GM18870 (cell line): ENCODE results near the gene DTD1.
A peak's percentile ranks its signal among the peaks of the same experiment; 100 is the strongest.

ENCODE experiments used
- ATAC-seq: cut with Tn5 transposase; IDR thresholded peaks from one replicate; pipeline ENCODE4 v1.9.1; 2021; ENCODE audit warnings: moderate library complexity; ENCODE audit not compliant: unreplicated experiment

Gene DTD1

DNA sequence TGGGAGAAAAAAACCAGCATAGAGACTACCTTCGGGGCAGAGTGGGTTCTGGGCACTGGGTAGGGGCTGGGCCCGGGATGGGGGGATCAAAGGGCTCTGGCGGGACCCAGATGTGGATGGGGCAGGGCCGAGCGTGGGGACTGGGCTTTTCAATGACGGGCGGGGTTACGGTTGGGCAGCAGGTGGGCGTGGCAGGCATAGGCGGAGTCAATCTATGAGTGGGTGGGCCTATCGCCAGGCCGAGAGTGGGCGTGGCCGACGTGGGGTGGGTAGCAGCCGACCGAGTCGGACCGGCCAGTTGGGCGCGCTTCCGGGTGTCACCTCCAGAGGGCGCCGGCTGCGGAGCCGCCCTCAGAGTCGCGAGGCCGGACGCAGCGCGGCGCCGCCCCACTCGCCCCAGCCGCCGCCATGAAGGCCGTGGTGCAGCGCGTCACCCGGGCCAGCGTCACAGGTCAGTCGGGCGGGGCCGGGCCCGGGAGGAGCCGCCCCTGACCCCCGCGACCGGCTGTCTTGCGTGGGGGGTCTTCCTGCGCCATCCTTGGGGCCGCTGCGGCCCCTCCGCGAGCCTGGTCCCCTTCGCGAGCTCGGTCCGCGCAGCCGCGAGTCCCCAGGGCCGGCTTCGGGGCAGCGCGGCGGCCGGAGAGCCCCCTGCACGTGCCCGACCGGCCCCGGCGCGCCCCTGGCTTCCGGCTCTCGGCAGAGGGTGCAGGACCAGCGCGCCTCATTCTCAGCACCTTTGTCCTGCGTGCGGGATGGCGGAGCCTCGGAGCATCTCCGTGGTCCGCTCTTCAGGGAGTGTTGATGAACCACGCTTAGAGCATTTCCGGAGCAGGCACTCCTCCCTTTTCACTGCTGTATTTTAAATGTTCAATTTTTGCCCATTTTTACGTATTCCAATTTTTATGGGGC lies at the start of gene DTD1:
Gene DTD1, plus strand, starts transcription at position 390 of the 909 bp plus-strand sequence. Its CDS starts 19 bp downstream, at position 409.
- peak; percentile 86 for ATAC-seq

DNA sequence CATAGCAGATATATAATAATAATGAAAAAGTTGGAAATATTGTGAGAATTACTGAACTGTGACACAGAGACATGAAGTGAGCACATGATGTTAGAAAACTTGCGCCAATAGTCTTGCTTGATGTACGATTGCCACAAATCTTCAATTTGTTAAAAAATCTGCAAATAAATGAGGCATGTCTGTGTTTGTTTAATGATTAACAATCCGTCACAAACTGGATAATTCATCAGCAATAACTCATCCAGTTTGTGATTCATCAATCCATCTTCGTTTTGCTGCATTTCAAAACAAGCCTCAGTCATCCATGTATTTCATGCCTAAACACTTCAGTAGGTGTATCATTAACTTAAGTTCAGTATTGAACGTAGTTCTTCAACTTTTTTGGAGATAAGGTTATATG lies 46.1 kb upstream of the DTD1 start:
- no peak for ATAC-seq

- no peak for ATAC-seq
These were observed 44.6 kb upstream of the DTD1 start for GRCh38 chr20:18543216-18543615.

DNA sequence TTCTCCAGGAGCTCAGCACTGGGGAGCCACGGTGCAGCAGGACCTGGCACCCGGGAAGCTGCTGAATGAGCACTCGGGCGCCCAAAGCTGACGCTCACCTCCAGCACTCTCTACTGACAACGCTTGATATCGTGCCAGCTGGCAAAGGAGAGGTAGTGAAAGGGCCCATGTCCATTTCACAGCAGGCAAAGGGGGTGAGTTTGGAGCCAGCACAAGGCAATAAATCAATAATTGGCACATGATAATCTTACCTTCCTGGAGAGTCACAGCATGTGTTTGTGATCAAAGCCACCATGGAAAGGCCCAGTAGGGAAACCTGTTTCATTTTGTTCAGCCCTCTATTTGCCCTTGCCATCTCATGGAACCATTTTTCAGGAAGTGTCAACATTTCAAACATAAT lies 43.9 kb upstream of the DTD1 start:
- ATAC-seq = no peak

DNA sequence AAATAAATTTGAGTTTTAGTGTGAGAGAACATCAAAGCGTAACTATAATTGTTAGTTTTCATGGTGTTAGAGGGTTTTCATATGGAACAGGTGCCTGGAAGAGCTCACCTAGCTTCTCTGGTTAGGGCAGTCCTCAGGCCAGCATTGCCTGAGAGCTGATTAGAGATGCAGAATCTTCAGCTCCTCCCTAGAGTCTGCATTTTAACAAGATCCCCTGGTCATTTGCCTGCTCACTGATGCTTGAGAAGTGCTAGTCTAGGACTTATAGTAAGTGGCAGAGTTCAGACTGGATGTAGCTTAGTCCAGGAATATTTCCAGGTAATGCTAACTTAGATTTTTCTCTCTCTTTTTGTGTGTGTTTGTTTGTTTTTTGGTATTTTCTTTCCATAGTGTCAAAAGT lies 42.3 kb upstream of the DTD1 start:
- no peak for ATAC-seq

DNA sequence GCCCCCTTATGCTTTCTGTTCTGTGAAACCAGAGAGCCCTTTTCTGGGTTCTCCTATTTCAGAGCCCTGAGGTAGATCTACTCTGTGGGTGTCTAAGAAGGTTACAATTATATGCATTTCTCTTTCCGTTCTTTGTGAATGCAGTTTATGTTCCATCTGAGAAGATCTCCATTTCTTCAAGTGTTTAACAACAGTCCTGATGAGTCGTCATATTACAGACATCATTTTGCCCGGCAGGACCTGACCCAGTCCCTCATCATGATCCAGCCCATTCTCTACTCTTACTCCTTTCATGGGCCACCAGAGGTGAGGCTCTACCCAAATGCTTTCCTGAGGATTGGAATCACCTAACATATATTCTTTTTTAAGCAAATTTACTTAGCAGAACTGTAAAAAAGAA lies 39.4 kb upstream of the DTD1 start:
- ATAC-seq = no peak

GRCh38 chr20:18553746-18554145 lies 34.1 kb upstream of the DTD1 start:
- no peak for ATAC-seq

GRCh38 chr20:18566892-18567738 lies 20.7 kb upstream of the DTD1 start, which contains the start of gene SMIM26:
TSS of gene SMIM26 (plus strand) at chr20:18567432. CDS start at chr20:18567479, 47 bp downstream.
- peak; percentile 93 for ATAC-seq

GRCh38 chr20:18567739-18568091 lies 20.1 kb upstream of the DTD1 start:
- ATAC-seq = peak; percentile 13

GRCh38 chr20:18571009-18571408 lies 16.8 kb upstream of the DTD1 start:
- ATAC-seq = no peak

GRCh38 chr20:18571578-18571977 lies 16.3 kb upstream of the DTD1 start:
- no peak for ATAC-seq

- no peak for ATAC-seq
These were observed 9.9 kb upstream of the DTD1 start for GRCh38 chr20:18577942-18578341.

GRCh38 chr20:18578581-18578980 lies 9.3 kb upstream of the DTD1 start:
- ATAC-seq = no peak

GRCh38 chr20:18580012-18580411 lies 7.8 kb upstream of the DTD1 start:
- no peak for ATAC-seq

DNA sequence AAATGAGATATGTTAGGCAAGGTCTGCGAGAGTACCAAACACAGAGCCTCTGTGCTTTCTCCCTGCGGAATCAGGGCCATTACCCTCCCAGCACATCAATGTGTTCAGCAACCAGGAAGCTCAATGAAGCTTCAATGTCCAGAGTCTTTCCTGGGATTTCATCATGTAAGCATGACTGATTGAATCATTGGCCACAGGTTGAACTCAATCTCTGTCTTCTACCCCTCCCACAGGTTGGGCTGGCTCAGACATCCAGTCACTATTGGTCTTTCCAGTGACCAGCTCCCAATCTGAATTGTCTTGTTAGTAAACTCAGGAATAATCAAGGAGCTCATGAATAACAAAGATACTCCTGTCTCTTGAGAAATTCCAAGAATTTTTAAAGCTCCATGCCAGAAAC lies 2.7 kb upstream of the DTD1 start:
- no peak for ATAC-seq

- ATAC-seq = no peak
These were observed 700 bp downstream of the DTD1 start for GRCh38 chr20:18588574-18588933.

GRCh38 chr20:18589941-18590674 lies 2.3 kb downstream of the DTD1 start:
- ATAC-seq = no peak

DNA sequence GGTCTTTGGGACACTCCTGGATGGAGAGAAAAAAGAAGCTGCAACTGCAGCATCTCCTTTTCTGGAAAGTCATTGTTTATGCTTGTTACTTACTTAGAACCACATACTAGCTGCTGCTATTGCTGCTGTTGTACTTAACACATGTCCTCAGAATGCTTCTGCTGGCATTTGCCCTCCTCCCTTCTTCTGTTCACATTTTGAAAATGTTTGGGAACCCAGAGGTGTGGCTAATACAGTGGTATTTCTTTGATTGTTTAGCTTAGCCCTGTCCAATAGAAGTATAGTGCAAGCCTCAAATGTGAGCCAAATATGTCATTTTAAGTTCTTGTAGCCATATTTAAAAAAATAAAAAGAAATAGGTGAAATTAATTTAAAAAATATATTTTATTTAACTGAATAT lies 8.4 kb downstream of the DTD1 start:
- no peak for ATAC-seq

GRCh38 chr20:18609741-18610140 lies 21.9 kb downstream of the DTD1 start:
- ATAC-seq = no peak

- no peak for ATAC-seq
These were observed 23.6 kb downstream of the DTD1 start for GRCh38 chr20:18611492-18611891.

- ATAC-seq = no peak
These were observed 25.7 kb downstream of the DTD1 start for GRCh38 chr20:18613553-18613952.
